Activated CD8-positive, alpha-beta T cell treated with anti-CD3 and anti-CD28 coated beads for 36 hours (primary cell): ENCODE data around the gene CIDEA. TPM values are rescaled to one million over a fixed set of nuclear protein-coding genes. Genes with fewer than 3 reads are reported as not detected.

Experiments
- ATAC-seq: fragments of 200-7000 bp; cut with Tn5 transposase; one replicate; pipeline ENCODE4 v1.10.0; 2021; ENCODE audit warnings: mild to moderate bottlenecking, moderate library complexity
- CTCF ChIA-PET: fragments of 350-600 bp; sonication (Branson Sonifier 250); formaldehyde crosslinking; loops from one replicate; lab custom pipeline; 2021; ENCODE audit warnings: antibody characterized with exemption; lab: Charles Lee
- POLR2A ChIA-PET: fragments of 350-600 bp; sonication (Branson Sonifier 250); formaldehyde crosslinking; loops from one replicate; lab custom pipeline; 2021; ENCODE audit warnings: antibody characterized with exemption; lab: Charles Lee
- DNase-seq: peaks from one replicate; pipeline ENCODE4 v3.0.0-alpha.2; 2020
- H3K27ac Mint-ChIP-seq: one replicate; pipeline ENCODE4 v1.8.0; 2021; ENCODE audit warnings: mild to moderate bottlenecking, mixed read lengths
- H3K27me3 Mint-ChIP-seq: one replicate; pipeline ENCODE4 v1.8.0; 2021; ENCODE audit warnings: mixed read lengths
- H3K36me3 Mint-ChIP-seq: one replicate; pipeline ENCODE4 v1.8.0; 2021; ENCODE audit warnings: low read depth, mixed read lengths
- H3K4me1 Mint-ChIP-seq: one replicate; pipeline ENCODE4 v1.8.0; 2021; ENCODE audit warnings: low read depth, mixed read lengths
- H3K4me3 Mint-ChIP-seq: one replicate; pipeline ENCODE4 v1.8.0; 2021; ENCODE audit warnings: mild to moderate bottlenecking, moderate library complexity, mixed read lengths
- H3K9me3 Mint-ChIP-seq: one replicate; pipeline ENCODE4 v1.8.0; 2021; ENCODE audit warnings: mixed read lengths
- intact Hi-C: fragments of 100-400 bp; cut with micrococcal nuclease; formaldehyde crosslinking; loops from one replicate; pipeline ENCODE4 v1.10.0; 2022
- total RNA-seq, 2 experiments: library from RNA; stranded (reverse); gene quantifications; one replicate each; pipeline ENCODE4 v1.2.3, GENCODE V29; 2021
- TF ChIP-seq, protein P1 (sequence below): fragments of 200-600 bp; IDR thresholded peaks from one replicate; pipeline ENCODE4 v1.8.0; 2022; ENCODE audit warnings: antibody characterized with exemption, mild to moderate bottlenecking

The CIDEA gene
- total RNA-seq, 2 experiments from 2014 or later, result not detected

DNA sequence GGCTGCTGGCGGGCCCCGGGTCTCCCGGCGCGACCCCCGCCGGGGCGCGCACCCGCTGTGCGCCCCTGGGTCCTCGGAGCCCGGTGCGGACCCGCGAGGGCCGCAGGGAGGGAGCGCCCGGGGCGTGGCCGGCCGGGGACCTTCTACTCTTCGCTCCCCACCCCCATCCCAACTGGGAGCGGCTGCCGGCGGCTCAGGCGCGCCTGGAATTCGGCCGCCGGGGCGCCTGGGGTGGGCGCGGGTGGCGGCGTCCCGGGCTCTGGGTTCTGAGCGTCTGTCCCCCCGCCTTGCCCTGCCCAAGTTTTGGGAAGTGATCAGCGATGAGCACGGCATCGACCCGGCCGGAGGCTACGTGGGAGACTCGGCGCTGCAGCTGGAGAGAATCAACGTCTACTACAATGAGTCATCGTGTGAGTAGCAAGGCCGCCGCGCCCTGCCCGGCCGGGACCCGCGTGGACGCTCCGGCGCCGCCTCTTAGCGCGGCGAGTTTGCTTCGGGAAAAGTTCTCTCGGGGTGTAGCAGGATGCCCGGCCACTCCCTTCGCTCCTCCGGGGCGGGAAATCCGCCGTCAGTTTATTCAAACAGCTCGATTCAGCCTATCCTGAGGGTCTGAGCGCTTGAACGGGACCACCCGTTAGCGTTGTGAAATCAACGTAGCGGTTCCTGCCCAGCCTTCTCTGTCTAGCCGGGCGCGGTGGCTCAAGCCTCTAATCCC is 54.4 kb downstream of the CIDEA start:
- CTCF ChIA-PET, result interaction anchor here (1.2 kb wide), 2 partner anchors 19 to 36 kb away, joined by 3 to 5 read pairs; no protein-coding TSS in a partner anchor
- TF ChIP-seq, protein P1, sequence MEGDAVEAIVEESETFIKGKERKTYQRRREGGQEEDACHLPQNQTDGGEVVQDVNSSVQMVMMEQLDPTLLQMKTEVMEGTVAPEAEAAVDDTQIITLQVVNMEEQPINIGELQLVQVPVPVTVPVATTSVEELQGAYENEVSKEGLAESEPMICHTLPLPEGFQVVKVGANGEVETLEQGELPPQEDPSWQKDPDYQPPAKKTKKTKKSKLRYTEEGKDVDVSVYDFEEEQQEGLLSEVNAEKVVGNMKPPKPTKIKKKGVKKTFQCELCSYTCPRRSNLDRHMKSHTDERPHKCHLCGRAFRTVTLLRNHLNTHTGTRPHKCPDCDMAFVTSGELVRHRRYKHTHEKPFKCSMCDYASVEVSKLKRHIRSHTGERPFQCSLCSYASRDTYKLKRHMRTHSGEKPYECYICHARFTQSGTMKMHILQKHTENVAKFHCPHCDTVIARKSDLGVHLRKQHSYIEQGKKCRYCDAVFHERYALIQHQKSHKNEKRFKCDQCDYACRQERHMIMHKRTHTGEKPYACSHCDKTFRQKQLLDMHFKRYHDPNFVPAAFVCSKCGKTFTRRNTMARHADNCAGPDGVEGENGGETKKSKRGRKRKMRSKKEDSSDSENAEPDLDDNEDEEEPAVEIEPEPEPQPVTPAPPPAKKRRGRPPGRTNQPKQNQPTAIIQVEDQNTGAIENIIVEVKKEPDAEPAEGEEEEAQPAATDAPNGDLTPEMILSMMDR, result no peak
- POLR2A ChIA-PET, result interaction anchor here (1.0 kb wide), 1 partner anchor 68 kb away, joined by 4 read pairs; the partner anchor contains the start of gene AFG3L2
- H3K9me3 Mint-ChIP-seq, result peaks cover 12% of the 10 kb centered on the region
- peaks cover 40% of the 10 kb centered on the region for H3K27me3 Mint-ChIP-seq
- DNase-seq (peak; percentile 61), ATAC-seq (peak; percentile 67)
- intact Hi-C loops, result no loop called here
- H3K36me3 Mint-ChIP-seq, result peaks cover 8% of the 10 kb centered on the region
- no peak overlapping the region for H3K27ac Mint-ChIP-seq
- H3K4me3 Mint-ChIP-seq, result peak overlapping the region; percentile 65
- peaks cover 12% of the 10 kb centered on the region for H3K4me1 Mint-ChIP-seq

DNA sequence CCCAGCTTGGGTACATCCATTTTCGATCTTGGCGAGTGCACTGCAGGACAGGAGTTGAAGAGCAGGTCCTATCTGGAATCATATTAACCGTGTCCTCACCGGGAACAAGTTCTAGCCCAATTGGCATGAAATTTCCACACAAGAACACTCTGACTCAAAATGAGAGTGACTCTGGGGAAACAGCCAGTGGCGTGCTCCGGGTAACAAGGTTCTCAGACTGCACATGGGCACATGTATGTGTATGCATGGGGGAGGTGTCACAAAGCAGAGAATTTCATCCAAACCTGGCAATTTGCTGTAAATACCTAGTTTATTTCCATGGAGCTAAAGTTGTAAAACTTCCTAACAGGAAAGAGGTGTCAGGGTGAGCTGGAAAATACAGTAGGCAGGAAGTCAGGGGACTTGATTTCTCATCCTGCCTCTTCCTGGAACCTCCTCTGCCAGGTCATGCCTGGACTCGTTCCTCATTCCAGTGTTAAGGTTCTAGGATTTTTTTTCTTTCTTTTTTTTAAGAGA is 55.6 kb downstream of the CIDEA start:
- H3K4me1 Mint-ChIP-seq, result peaks cover 12% of the 10 kb centered on the region
- H3K27me3 Mint-ChIP-seq, result peaks cover 34% of the 10 kb centered on the region
- POLR2A ChIA-PET, result interaction anchor here (1.0 kb wide), 1 partner anchor 67 kb away, joined by 4 read pairs; the partner anchor contains the start of gene AFG3L2
- H3K9me3 Mint-ChIP-seq, result peaks cover 12% of the 10 kb centered on the region
- peaks cover 8% of the 10 kb centered on the region for H3K36me3 Mint-ChIP-seq
- H3K27ac Mint-ChIP-seq, result no peak overlapping the region
- DNase-seq (no peak), ATAC-seq (no peak)
- TF ChIP-seq, protein P1, result no peak
- CTCF ChIA-PET, result interaction anchor here (1.1 to 1.2 kb wide), 2 partner anchors 18 to 37 kb away, joined by 3 to 5 read pairs; no protein-coding TSS in a partner anchor
- H3K4me3 Mint-ChIP-seq, result peak overlapping the region; percentile 11
- intact Hi-C loops, result no loop called here

DNA sequence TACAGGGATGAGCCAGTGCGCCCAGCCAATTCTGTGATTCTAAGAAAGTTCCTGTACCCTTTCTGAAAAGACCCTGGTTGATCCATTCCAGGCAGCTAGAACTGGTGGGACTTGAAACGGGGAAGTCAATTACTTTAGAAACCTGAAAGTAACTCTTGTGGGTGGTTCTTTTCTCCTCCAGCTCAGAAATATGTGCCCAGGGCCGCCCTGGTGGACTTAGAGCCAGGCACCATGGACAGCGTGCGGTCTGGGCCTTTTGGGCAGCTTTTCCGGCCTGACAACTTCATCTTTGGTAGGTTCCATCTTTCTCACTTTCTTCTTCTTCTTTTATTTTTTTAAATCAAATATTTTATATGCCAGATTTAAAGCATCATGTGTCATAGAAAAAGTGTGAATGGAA is 56.6 kb downstream of the CIDEA start:
- TF ChIP-seq, protein P1, result no peak
- POLR2A ChIA-PET, result no interaction called here
- intact Hi-C loops, result no loop called here
- H3K27me3 Mint-ChIP-seq, result peaks cover 28% of the 10 kb centered on the region
- DNase-seq (no peak), ATAC-seq (no peak)
- CTCF ChIA-PET, result interaction anchor here (5.9 kb wide), 1 partner anchor 17 kb away, joined by 32 read pairs; no protein-coding TSS in a partner anchor
- peaks cover 12% of the 10 kb centered on the region for H3K9me3 Mint-ChIP-seq
- H3K4me1 Mint-ChIP-seq, result peaks cover 12% of the 10 kb centered on the region
- H3K36me3 Mint-ChIP-seq, result peaks cover 8% of the 10 kb centered on the region
- H3K4me3 Mint-ChIP-seq, result no peak overlapping the region
- no peak overlapping the region for H3K27ac Mint-ChIP-seq

DNA sequence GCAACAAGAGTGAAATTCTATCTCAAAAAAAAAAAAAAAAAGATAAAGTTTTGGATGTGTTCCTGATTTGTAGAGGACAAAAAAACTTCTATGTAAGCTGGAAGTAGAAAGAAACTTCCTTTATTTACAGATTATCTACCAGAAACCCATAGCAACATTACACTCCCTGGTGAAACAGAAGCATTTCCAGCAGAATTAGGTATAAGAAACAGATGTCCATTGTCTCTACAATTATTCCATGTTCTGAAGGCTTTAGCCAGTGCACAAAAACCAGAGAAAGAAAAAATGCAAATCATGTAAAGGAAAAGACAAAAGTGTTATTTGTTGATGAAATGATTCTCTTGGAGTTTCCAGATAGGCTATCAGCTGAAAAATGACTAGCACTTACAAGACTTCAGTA is 58.8 kb downstream of the CIDEA start:
- ChIA-PET POLR2A (interaction anchor here (0.8 kb wide), 1 partner anchor 64 kb away, joined by 3 read pairs; the partner anchor contains the start of gene AFG3L2), CTCF (interaction anchor here (4.2 to 5.9 kb wide), 2 partner anchors 15 to 41 kb away, joined by 13 to 32 read pairs; no protein-coding TSS in a partner anchor)
- TF ChIP-seq, protein P1, result no peak
- intact Hi-C loops, result no loop called here
- ATAC-seq (no peak), DNase-seq (no peak)
- Mint-ChIP-seq H3K27ac (no peak overlapping the region), H3K4me1 (peaks cover 3% of the 10 kb centered on the region), H3K36me3 (peaks cover 8% of the 10 kb centered on the region), H3K9me3 (peaks cover 12% of the 10 kb centered on the region), H3K4me3 (no peak overlapping the region), H3K27me3 (peaks cover 11% of the 10 kb centered on the region)
